HEK293 (cell line): Measurements from ENCODE around the gene HAND1.

Source experiments
- KLF1 ChIP-seq: fragments of 450-650 bp; formaldehyde crosslinking; IDR thresholded peaks from 2 replicates; pipeline ENCODE4 v1.5.1; 2016; ENCODE audit warnings: missing biosample characterization, missing genetic modification characterization
- YY1 ChIP-seq: fragments of 450-650 bp; formaldehyde crosslinking; IDR thresholded peaks from 2 replicates; pipeline ENCODE4 v1.5.1; 2018; ENCODE audit warnings: missing biosample characterization, missing genetic modification characterization
- ZNF184 ChIP-seq: fragments of 450-650 bp; IDR thresholded peaks from 2 replicates; pipeline ENCODE4 v1.5.1; 2018; ENCODE audit warnings: missing biosample characterization, mild to moderate bottlenecking, missing genetic modification characterization
- ZSCAN23 ChIP-seq: fragments of 450-650 bp; formaldehyde crosslinking; IDR thresholded peaks from 2 replicates; pipeline ENCODE4 v1.5.1; 2016; ENCODE audit warnings: missing biosample characterization, missing genetic modification characterization

DNA sequence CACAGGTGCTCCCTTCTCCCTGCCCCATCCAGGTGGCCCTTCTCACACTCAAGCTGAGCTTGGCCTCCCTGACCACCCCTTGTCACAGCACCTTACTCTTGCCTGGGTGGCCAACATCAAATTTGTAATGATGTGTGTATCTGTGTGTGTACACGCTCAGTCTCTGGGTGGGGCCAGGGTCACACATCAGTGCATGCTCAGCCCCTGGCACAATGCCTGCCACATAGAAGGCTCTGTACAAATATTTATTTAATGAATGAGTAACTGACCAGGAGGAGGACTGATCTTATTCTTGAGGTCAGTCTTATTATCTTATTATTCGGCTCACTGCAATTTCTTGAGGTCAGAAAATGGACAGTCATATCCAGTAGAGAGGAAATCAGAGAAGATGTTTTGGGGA is 41.3 kb upstream of the HAND1 start:
- TF ChIP-seq ZNF184: no peak
- 0 out of 2 replicates have a peak, but pooled peaks have one; percentile 7 for TF ChIP-seq KLF1 (tag by site-specific recombination)
- no peak for TF ChIP-seq YY1
- no peak for TF ChIP-seq ZSCAN23 (tag by site-specific recombination)
